HG03457 (cell line): Measurements from ENCODE around the gene MYNN.
A peak's percentile ranks its signal among the peaks of the same experiment; 100 is the strongest.
"Not testable (repeated sequence)": the region's sequence is repeated elsewhere in the genome, so short reads cannot be mapped to it uniquely, and the experiment has no call there.

Experiments
- ATAC-seq: cut with Tn5 transposase; IDR thresholded peaks from one replicate; pipeline ENCODE4 v1.9.1; 2021; ENCODE audit warnings: moderate number of reproducible peaks; ENCODE audit not compliant: unreplicated experiment

Gene MYNN

DNA sequence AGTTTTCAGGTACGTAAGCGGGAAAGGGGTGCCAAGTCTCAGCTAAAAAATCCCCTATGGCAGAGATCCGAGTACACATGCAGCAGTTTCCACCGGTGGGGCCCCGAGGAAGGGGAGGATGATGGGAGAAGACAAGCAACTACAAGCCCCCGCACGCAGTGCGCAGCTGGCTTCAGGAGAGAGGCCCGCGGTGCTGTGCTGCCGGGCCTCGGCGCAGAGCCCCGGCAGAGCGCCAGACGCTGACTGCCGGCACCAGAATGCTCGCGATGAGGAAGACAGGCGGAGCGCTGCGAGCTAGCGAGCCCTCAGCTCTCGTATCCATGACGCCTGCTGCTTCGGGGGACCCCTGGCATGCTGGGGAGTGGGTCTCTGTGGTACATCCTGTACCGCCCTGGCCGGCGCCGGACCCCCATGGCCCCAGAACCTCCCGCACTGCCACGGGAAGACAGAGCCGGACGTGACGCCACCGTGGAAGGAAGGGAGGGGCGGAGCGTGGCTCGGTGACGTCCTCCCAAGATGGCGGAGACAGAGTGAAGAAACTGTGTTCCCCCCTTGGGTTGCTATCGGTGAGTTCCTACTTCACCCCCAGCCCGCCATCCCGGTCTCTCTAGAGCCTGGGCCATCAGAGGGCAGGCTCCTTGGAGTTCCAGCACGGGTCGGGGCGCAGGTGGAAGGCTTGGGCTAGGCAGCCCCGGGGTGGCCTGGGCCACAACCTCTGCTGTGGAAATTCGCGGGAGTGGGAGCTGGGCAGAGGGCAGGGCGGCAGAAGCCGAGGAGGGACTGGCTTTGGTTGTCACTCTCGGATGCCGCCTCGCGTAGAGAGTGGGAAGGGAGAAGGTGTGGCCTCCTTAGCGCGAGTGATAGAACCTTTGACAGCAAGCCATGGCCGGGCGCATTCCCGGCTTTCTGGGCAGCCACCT is at the start of gene MYNN:
Gene MYNN, plus strand, starts transcription at position 500 of the 920 bp plus-strand sequence. CDS start 900 bp downstream, outside the sequence.
- ATAC-seq: peak; percentile 69

DNA sequence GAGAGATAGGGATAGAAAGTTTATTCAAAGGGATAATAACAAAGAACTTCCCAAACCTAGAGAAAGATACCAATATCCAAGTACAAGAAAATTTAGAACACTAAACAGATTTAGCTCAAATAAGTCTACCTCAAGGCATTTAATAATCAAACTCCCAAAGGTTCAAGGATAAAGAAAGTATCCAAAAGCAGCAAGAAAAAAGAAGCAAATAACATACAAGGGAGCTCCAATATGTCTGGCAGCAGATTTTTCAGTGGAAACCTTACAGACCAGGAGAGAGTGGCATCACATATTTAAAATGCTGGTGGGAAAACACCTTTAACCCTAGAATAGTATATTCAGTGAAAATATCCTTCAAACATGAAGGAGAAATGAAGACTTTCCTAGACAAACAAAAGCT is 41.3 kb upstream of the MYNN start:
- ATAC-seq: not testable (repeated sequence)

DNA sequence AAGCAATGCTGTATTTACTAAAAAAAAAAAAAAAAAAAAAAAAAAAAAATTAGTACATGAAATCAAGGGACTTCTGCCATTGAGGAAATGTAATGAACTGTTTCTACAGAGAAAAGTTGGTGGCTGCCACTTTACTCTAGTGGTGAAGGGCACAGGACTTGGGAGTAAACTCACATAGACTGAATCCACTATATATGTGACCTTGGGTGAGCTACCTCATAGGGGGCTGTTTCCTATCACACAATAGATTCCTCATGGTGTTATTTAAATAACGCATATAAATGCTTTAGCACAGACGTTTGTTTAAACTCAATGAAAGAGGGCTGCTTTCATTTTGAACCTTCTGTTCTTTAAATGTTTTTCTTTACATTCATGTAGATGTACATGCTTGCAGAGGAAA is 34.1 kb upstream of the MYNN start:
- no peak for ATAC-seq

DNA sequence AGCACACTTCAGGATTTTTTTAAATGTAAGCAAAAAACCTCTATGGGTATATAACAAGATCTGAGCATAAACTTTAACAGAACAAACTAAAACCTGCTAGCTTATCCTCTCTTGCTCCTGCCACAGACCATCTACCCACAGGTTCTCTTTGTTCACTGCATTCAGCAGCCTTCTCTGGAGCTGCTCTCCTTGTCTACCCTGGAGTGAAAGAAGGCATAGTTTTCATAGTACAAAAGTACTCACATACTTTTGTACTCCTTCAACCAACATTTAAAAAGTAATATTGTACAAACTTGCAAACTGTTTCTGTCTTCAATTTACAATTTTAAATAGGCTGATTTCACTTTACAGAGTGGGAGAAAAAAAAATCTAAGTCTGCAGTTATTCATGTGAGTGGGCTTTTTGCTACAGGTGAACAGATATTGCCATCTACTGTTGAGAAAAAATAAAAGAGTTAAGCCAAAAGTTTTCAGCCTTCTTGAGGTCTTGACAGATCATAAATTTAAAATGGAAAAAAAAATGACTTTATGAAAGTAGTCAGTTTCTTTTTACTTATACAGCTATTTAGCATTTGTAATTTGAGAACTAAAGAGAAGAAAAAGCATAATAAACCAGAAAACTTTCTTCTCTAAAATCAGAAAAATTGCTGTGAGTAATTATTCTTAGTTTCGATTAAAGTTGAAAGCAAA is 28.7 kb upstream of the MYNN start:
- no peak for ATAC-seq

DNA sequence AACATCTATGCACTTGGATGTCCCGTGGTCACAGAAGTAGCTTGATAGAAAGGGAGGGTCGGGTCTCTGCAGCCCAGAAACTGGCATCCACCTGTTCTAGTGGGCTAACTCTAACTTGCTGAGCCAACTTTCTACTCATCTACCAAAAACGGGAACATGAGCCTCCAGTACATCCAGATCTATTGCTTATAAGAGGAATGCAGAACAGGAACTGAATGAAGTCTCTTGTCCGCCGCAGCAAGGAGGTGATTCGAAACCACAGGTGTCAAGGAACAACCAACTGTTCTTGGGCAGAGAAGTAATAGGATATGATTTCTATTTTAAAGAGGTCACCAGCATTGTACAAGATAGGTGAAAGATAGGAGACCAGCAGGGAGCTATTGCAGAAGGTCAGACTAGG is 26.3 kb upstream of the MYNN start:
- ATAC-seq: no peak

DNA sequence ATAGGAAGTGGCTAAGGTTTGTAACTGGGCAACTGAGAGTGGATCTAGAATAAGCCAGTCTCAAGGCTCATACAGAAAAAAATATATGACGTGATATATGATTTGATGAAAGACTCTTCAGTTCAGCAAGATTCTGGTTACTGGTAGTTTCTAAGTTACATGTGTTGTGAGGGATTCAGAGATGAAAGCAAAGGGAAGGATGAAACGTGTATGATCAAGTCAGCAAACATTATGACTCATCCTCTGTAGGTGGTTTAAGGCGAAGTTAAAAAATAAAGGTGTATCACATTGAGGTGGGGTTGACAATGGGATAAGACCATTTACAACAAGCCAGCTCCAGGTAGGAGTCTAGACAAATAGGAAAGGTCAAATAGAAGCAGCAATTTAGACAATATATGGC is 24.5 kb upstream of the MYNN start:
- ATAC-seq: no peak

DNA sequence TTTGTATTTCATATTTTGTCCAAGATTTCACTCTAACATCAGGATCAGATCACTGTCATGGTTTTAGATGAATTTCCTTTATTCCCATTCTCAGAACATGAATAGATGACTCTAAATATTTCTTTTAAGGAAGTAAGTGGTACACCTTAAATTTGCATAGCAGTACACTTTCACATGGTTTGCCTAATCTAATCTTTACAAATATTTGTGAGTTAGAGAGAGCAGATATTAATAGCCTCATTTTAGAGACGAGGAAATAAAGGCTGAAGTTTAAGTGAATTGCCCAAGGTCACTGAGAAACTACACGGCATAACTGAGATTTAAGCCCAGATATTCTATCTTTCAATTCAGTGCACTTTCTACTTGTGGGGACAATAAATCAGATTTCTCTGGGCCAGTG is 22.5 kb upstream of the MYNN start:
- ATAC-seq: no peak

DNA sequence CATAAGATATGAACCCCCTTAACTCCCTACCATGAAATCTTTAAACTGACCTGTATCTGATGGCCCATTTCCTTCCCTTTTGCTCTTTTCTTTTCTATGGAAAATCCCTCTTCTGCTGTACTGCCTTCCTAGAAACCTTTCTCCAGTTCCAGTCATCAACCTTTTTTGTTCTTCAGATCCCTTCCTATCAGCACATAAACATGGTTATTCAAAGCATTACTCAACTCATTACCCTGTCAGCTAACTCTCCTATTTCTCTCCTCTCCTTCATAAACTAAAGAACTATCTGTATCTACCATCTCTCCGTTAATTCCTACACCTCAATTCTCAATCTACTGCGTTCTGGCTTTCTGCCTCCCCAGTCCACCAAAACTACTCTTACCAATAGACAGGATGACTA is 21.3 kb upstream of the MYNN start:
- ATAC-seq: no peak

DNA sequence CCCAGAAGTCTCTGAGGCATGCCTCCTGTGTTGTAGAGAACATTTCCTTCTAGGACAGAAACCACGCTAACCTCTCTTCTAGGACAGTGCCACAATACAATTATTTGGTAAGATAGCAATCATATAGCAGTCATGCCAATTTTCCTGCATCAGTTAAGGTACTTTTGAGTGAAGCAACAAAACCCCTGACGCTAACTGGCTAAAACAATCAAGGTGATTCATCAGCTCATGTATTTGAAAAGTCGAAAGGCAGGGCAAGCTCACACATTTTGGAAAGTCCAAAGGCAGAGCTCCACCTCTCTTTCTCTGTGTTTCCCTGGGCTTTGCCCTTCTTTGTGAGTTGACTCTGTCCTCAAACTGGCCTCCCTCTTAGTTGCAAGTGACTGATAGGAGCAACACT is 18.5 kb upstream of the MYNN start:
- no peak for ATAC-seq

DNA sequence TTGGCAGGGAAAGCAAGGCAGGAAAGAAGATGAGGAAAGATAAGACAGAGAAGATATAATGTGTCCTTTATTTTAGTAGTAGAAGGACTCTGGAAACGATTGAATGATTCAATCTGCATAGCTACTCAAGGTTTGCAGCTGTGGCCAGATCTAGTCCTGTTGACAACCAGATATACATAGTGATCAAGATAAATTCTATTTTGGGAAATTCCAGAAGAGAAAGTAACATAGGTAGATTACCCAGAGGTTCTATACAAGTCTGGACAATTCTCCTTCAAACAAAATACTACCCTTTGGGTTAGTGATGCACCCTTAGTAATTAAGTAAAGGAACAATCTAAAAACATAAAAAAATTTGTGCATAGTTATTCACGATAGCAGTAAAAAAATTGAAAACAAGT is 17.7 kb upstream of the MYNN start:
- ATAC-seq: no peak

DNA sequence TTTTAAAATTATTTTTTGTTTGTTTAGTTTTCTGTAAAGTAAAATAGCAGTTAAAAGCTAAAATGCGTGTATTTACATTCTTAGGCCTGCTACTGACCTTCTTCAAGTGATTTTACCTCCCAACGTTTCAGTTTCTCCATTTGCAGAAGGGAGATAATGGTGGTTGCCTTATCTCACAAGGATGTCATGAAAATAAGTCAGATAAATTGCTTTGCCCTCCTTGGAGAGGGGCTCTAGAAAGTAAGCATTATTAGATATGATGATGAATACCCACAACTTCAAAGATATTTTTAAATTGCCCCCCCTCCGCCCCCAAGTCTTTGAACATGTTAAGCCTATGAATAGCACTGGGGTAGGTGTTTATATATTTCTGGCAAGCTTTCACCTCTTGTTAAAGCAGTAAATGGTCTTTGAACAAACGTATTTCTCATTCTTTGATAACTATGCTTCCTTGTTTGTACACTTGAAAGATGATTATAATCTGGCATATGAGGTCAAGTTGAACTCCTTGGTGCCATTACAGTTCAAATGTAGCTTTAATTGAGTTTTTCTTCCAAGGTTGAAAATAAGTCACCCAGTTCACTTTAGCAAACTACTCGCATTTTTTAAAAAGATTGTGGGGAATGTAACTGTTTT is 14.7 kb upstream of the MYNN start:
- no peak for ATAC-seq

DNA sequence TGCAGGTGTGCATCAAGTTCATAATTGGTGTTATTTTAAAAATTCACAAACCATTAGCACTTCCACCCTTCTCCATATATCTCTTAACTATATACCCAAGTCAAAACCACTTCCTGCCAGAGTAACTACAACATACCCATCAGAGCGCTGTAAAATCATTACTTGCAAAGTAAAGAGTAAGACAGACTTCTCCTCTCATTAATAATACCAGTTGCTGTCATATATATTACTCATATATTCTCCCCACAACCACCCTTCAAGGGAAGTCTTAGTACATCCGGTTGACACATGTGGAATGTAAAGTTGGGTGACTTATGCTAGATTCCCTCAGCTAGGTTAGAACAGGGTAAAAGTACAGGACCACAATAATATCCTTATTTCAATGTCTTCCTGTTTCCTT is 13.9 kb upstream of the MYNN start:
- peak; percentile 44 for ATAC-seq

DNA sequence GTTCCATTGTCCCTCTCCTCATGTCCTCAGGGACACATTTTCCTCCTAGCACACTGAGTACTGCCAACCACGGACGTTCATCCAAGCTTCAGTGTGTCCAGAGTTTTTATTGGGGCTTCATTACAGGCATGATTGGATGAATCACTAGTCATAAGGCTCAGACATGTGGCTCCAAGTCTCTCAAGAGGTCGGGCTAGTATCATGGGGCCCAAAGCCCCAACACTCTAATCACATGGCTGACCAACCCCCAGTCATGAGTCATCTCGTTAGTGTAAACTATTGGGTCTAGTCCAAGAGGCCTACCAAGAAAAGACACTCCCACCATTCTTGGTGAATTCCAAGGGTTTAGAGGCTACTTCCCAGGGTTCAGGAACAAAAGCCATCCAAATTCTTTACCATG is 12.7 kb upstream of the MYNN start:
- ATAC-seq: no peak

DNA sequence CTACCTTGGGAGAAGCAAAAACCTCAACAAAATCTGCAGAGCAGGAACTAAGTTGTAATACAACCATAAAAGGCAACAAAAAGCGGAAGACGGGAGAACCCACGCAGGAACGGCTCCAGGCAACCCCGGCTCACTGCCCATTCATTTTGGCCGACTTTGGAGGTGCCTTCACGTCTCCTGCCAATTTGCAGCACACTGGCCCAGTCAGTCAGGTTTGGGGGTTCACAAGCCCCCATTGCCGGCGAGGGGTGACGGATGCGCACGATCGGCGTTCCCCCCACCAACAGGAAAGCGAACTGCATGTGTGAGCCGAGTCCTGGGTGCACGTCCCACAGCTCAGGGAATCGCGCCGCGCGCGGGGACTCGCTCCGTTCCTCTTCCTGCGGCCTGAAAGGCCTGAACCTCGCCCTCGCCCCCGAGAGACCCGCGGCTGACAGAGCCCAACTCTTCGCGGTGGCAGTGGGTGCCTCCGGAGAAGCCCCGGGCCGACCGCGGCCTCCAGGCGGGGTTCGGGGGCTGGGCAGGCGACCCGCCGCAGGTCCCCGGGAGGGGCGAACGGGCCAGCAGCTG is 8.8 kb upstream of the MYNN start:
- peak; percentile 37 for ATAC-seq

DNA sequence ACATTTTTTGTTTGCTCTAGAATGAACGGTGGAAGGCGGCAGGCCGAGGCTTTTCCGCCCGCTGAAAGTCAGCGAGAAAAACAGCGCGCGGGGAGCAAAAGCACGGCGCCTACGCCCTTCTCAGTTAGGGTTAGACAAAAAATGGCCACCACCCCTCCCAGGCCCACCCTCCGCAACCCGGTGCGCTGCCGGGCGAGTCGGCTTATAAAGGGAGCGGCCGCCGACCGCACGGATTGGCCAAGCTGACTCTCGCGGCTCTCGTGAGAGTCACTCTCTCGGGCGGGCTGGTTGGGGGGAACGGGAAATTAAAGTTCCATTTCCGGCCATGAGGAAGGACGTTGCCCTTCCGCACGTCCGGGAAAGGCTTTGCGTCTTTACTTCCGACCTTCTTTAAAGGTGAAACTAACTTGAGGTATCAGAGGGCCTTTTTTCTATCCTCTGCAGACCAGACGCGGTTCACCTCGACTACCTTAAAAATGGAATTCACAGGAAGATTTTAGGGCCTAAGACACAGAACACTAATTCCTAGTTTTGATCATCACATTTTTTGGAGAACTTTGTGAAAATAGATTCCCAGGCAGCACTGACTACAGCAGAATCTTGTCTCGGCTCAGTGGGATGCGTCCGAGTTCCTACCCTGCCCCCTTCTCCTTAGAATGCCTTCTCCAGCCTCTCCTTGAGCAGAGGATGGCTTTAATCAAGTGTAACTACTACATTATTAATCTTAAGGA is 8.1 kb upstream of the MYNN start, which contains the start of gene TERC:
Gene TERC, minus strand, starts transcription at position 179 of the 731 bp plus-strand sequence.
- ATAC-seq: peak; percentile 79

DNA sequence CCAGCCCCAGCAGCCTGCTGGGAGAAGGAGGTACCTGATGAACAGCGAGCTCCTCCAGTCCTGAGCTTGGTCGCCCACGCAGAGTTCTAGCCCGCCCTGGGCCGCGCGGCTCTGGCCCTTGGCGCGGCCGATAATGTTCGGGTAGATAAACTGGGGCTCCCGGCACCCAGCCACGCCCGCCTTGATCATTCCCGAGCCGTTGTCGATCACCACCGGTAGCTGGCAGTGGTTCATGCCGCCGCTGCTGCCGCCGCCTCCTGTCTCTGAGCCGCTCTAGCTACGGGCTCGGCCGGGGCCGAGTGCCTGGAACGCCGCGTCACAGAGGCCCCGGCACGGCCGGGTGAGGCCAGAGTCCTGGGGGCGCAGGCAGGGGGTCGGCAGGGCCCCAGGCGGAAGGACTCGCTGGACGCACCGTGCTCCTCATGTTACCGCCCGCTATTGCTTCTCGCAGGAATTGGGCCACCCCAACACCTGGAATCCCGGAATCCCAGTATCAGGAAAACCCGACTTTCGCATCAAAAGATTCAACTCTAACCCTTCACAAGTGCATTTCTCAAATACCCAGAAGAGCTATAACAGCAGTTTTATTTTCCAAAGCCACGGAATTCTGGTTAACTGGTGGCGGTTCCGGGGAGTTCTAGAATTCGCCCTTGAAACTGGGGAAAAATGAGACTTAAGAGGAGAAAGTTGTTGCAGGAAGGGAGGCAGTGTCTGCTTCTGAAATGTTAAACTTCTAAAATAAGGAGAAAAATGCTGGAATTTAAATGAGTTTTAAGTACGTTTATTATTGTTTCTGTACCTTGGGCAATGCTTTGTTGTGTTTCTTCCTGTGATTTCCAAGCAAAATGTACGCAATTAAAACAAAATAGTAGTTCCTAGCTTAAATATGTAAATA is 3.7 kb upstream of the MYNN start, which contains the start of gene ACTRT3:
Gene ACTRT3, minus strand, starts transcription at position 275 of the 895 bp plus-strand sequence. Its CDS starts 41 bp downstream, at position 234.
- peak; percentile 25 for ATAC-seq

DNA sequence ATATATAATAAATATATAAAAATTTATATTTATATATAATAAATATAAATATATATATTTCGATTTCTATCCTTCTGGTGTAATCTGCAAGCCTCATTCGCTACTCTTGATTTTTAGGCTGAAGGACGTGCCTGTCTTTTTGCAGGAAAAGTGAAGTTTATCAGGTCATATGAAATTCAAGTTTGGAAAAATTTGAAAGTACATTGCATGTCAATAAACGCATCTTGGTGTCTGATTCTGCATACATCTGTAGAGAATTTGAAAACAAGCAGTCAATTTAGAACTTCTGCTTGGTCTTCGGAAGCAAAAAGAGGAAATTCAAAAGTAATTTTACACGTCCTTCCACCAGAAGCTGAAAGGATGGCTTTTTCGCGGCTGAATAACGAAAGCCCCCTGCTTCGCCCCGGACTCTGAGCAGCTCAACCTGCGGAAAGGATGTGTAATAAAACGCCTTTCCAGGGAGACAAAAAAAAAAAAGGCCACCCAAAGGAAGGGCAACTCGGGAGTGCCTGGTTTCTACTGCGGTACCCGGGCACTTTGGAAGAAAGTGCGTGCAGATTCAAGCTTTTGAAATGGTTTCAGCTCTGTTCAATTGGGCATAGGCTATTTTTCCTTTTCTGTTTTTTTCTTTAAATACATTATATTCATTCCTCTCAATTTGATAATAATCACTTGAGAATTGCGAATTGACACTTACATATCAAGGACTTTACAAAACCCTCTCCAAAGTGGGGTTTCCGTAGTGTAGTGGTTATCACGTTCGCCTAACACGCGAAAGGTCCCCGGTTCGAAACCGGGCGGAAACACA is 1.5 kb upstream of the MYNN start:
- no peak for ATAC-seq

DNA sequence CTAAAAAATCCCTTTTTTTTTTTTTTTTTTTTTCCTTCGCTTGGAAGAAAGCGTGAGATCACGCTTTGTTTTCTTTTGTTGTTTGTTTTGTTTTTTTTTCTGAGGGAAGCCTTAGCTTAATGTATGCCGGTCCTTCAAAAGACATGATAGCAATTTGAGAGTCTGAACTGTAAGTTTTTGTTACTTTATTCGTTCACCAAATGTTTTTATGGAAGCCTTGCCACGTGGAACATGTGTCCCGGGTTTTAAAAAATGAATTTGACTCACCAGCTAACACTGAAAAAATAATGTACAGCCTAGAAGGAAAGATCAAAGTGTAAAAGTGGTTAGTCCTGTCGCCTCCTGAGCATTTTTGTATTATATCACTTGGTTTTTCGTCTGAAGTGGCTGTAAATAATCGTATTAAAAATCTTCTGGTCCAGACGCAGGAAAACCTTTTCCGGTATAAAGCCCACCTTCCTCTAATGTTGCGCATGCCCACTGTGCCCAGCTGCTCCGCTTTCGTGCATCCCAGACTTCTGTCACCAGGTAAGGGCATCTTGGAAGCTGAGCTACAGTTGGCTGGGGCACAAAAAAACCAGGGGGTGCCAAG is 795 bp upstream of the MYNN start:
- ATAC-seq: peak; percentile 19
